Measurements from ENCODE around the gene DBP.
A peak's percentile ranks its signal among the peaks of the same experiment; 100 is the strongest.

Gene DBP

GRCh38 chr19:48611872-48612271, 25.3 kb downstream of the DBP start:
- peaks cover 6% of the 10 kb centered on the region; the same call in 1 of the 2 replicates for H4K20me1 ChIP-seq (ENCODE audit: control insufficient read depth, insufficient read depth, low read depth, low read length)
- no peaks in the 10 kb centered on the region for H3K27me3 ChIP-seq (ENCODE audit: control insufficient read depth, low read length)
- no peak overlapping the region for H3K27ac ChIP-seq (ENCODE audit: low read depth, low read length)
- no peaks in the 10 kb centered on the region for H3K9me2 ChIP-seq (replicated peaks; ENCODE audit: control insufficient read depth, low read length)
- TF ChIP-seq CTCF (IDR thresholded peaks at IDR 0.05; ENCODE audit: low read depth, low read length, poor library complexity, severe bottlenecking) (no peak), EZH2phosphoT487 (IDR thresholded peaks at IDR 0.05; ENCODE audit: borderline replicate concordance, low read length) (no peak)
- H3K4me3 ChIP-seq (ENCODE audit: low read length) = no peak overlapping the region
- no peak overlapping the region for H3K4me2 ChIP-seq (ENCODE audit: low read length)
- peaks cover 41% of the 10 kb centered on the region for H3K36me3 ChIP-seq (ENCODE audit: control insufficient read depth, low read length)
- peaks cover 8% of the 10 kb centered on the region for H3K4me1 ChIP-seq (ENCODE audit: control insufficient read depth, low read length)
- peaks cover 16% of the 10 kb centered on the region for H3F3A ChIP-seq (ENCODE audit: control insufficient read depth, insufficient read depth)
- no peaks in the 10 kb centered on the region for H3K9me3 ChIP-seq (ENCODE audit: control insufficient read depth, insufficient read depth, low read length)
- H3K79me2 ChIP-seq (ENCODE audit: control insufficient read depth, low read length) = peaks cover 13% of the 10 kb centered on the region

- Histone ChIP-seq H3K4me3 (ENCODE audit: low read length) (no peak overlapping the region), H3K36me3 (ENCODE audit: control insufficient read depth, low read length) (peaks cover 19% of the 10 kb centered on the region), H4K20me1 (ENCODE audit: control insufficient read depth, insufficient read depth, low read depth, low read length) (no peaks in the 10 kb centered on the region), H3F3A (ENCODE audit: control insufficient read depth, insufficient read depth) (peaks cover 6% of the 10 kb centered on the region), H3K9me2 (replicated peaks; ENCODE audit: control insufficient read depth, low read length) (no peaks in the 10 kb centered on the region), H3K27me3 (ENCODE audit: control insufficient read depth, low read length) (no peaks in the 10 kb centered on the region), H3K79me2 (ENCODE audit: control insufficient read depth, low read length) (no peaks in the 10 kb centered on the region), H3K4me1 (ENCODE audit: control insufficient read depth, low read length) (0 out of 2 replicates have a peak, but pooled peaks cover 3% of the 10 kb centered on the region), H3K9me3 (ENCODE audit: control insufficient read depth, insufficient read depth, low read length) (no peaks in the 10 kb centered on the region), H3K27ac (ENCODE audit: low read depth, low read length) (no peak overlapping the region), H3K4me2 (ENCODE audit: low read length) (no peak overlapping the region)
- no peak for TF ChIP-seq EZH2phosphoT487 (IDR thresholded peaks at IDR 0.05; ENCODE audit: borderline replicate concordance, low read length)
- no peak for TF ChIP-seq CTCF (IDR thresholded peaks at IDR 0.05; ENCODE audit: low read depth, low read length, poor library complexity, severe bottlenecking)
Measured at GRCh38 chr19:48609571-48610108, 27.5 kb downstream of the DBP start.

- Histone ChIP-seq H3K4me2 (ENCODE audit: low read length) (no peak overlapping the region), H3F3A (ENCODE audit: control insufficient read depth, insufficient read depth) (peaks cover 2% of the 10 kb centered on the region; the same call in 1 of the 2 replicates), H3K9me3 (ENCODE audit: control insufficient read depth, insufficient read depth, low read length) (no peaks in the 10 kb centered on the region), H3K79me2 (ENCODE audit: control insufficient read depth, low read length) (no peaks in the 10 kb centered on the region), H3K9me2 (replicated peaks; ENCODE audit: control insufficient read depth, low read length) (no peaks in the 10 kb centered on the region), H3K4me1 (ENCODE audit: control insufficient read depth, low read length) (0 out of 2 replicates have a peak, but pooled peaks cover 3% of the 10 kb centered on the region), H3K4me3 (ENCODE audit: low read length) (no peak overlapping the region), H3K36me3 (ENCODE audit: control insufficient read depth, low read length) (peaks cover 11% of the 10 kb centered on the region), H3K27me3 (ENCODE audit: control insufficient read depth, low read length) (no peaks in the 10 kb centered on the region), H3K27ac (ENCODE audit: low read depth, low read length) (no peak overlapping the region), H4K20me1 (ENCODE audit: control insufficient read depth, insufficient read depth, low read depth, low read length) (no peaks in the 10 kb centered on the region)
- TF ChIP-seq EZH2phosphoT487 (IDR thresholded peaks at IDR 0.05; ENCODE audit: borderline replicate concordance, low read length) = no peak
- TF ChIP-seq CTCF (IDR thresholded peaks at IDR 0.05; ENCODE audit: low read depth, low read length, poor library complexity, severe bottlenecking) = peak; percentile 66
Measured at GRCh38 chr19:48608798-48609263, 28.3 kb downstream of the DBP start.
